ENCODE results near the gene BACE1.
A peak's percentile ranks its signal among the peaks of the same experiment; 100 is the strongest.

The BACE1 gene

DNA sequence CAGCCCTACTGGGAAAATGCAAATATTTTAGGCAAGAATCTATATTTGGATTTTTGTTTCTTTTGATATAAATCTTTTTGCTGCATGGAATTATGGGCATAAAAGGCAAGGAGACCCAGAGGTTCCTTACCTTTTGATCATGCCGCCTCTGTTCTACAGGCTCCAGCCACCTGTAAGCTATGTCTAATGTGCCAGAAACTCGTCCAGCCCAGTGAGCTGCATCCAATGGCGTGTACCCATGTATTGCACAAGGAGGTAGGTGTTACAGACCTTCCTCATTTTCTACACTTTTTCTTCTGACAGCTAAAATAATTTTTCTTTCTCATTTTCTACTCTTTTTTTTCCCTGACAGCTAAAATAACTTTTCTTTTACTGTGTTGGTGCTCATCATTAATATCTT is 33.1 kb downstream of the BACE1 start:
- H3K79me2 ChIP-seq (ENCODE audit: control insufficient read depth, insufficient read depth, low read length, poor library complexity), result no peaks in the 10 kb centered on the region
- H3K23ac ChIP-seq (ENCODE audit: low read length), result no peak overlapping the region
- H3K27ac ChIP-seq (ENCODE audit: low read depth, low read length), result no peak overlapping the region
- H2BK12ac ChIP-seq (ENCODE audit: low read length), result no peak overlapping the region
- H3K4me1 ChIP-seq (ENCODE audit: control insufficient read depth in 1 of 2, insufficient read depth in 2 of 2, low read length in 2 of 2), result peaks cover 11 to 13% of the 10 kb centered on the region in 2 experiments
- peaks cover 9 to 23% of the 10 kb centered on the region in 2 experiments for H3K36me3 ChIP-seq (ENCODE audit: control insufficient read depth in 1 of 2, insufficient read depth in 2 of 2, low read length in 2 of 2)
- no peak overlapping the region for H3K4me2 ChIP-seq (ENCODE audit: low read length)
- DNase-seq, result no peak
- no peak overlapping the region for H2BK5ac ChIP-seq (ENCODE audit: low read depth, low read length, poor library complexity)
- H3K18ac ChIP-seq (ENCODE audit: low read length), result no peak overlapping the region
- no peak overlapping the region for H3K4me3 ChIP-seq (ENCODE audit: low read depth, low read length)
- no peak overlapping the region for H2BK120ac ChIP-seq (ENCODE audit: insufficient read depth, low read length, poor library complexity)
- no CpG with 5 or more reads among the region's 3 CpGs for WGBS (ENCODE audit: extremely low coverage, insufficient coverage, insufficient read length)
- no peaks in the 10 kb centered on the region for H3K79me1 ChIP-seq (ENCODE audit: low read length)
- no peak overlapping the region for H3K4ac ChIP-seq (ENCODE audit: low read depth, low read length)
- no peak overlapping the region for H3K14ac ChIP-seq (ENCODE audit: low read length)
- no peak overlapping the region for H4K12ac ChIP-seq (ENCODE audit: low read depth, low read length)
- no peak overlapping the region for H3K9ac ChIP-seq (ENCODE audit: low read length)
- no peaks in the 10 kb centered on the region for H3K27me3 ChIP-seq (ENCODE audit: insufficient read depth, low read length)
- no peak overlapping the region for H4K91ac ChIP-seq (ENCODE audit: low read depth, low read length)
- no peaks in the 10 kb centered on the region for H3K9me3 ChIP-seq (ENCODE audit: insufficient read depth, low read depth, low read length)
- H4K8ac ChIP-seq (ENCODE audit: low read depth, low read length), result no peak overlapping the region
- H2AFZ ChIP-seq (ENCODE audit: insufficient read depth, low read length, poor library complexity), result no peak overlapping the region
- no peak overlapping the region for H2AK5ac ChIP-seq (ENCODE audit: low read length)

DNA sequence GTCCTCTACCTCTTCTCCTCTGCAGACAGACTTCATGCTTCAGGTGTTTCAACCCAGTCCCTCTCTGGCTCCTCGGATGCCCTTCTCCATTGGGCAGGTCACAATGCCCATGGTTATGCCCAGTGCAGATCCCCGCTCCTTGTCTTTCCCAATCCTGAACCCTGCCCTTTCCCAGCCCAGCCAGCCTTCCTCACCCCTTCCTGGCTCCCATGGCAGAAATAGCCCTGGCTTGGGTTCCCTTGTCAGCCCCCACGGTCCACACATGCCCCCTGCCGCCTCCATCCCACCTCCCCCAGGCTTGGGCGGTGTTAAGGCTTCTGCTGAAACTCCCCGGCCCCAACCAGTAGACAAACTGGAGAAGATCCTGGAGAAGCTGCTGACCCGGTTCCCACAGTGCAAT is 34.2 kb downstream of the BACE1 start:
- peaks cover 9 to 18% of the 10 kb centered on the region in 2 experiments for H3K36me3 ChIP-seq (ENCODE audit: control insufficient read depth in 1 of 2, insufficient read depth in 2 of 2, low read length in 2 of 2)
- H4K91ac ChIP-seq (ENCODE audit: low read depth, low read length), result peak overlapping the region; percentile 10
- DNase-seq, result no peak
- no peak overlapping the region for H2AFZ ChIP-seq (ENCODE audit: insufficient read depth, low read length, poor library complexity)
- peak overlapping the region; percentile 54 for H2BK120ac ChIP-seq (ENCODE audit: insufficient read depth, low read length, poor library complexity)
- H2BK5ac ChIP-seq (ENCODE audit: low read depth, low read length, poor library complexity), result no peak overlapping the region
- no CpG with 5 or more reads among the region's 7 CpGs for WGBS (ENCODE audit: extremely low coverage, insufficient coverage, insufficient read length)
- peak overlapping the region; percentile 26 for H3K18ac ChIP-seq (ENCODE audit: low read length)
- H3K4me2 ChIP-seq (ENCODE audit: low read length), result no peak overlapping the region
- no peak overlapping the region for H3K4ac ChIP-seq (ENCODE audit: low read depth, low read length)
- peak overlapping the region; percentile 60 for H2AK5ac ChIP-seq (ENCODE audit: low read length)
- no peaks in the 10 kb centered on the region for H3K9me3 ChIP-seq (ENCODE audit: insufficient read depth, low read depth, low read length)
- no peak overlapping the region for H3K23ac ChIP-seq (ENCODE audit: low read length)
- H3K4me1 ChIP-seq (ENCODE audit: control insufficient read depth in 1 of 2, insufficient read depth in 2 of 2, low read length in 2 of 2), result peaks cover 11 to 13% of the 10 kb centered on the region in 2 experiments
- H3K27ac ChIP-seq (ENCODE audit: low read depth, low read length), result peak overlapping the region; percentile 15
- no peak overlapping the region for H4K12ac ChIP-seq (ENCODE audit: low read depth, low read length)
- peak overlapping the region; percentile 20 for H2BK12ac ChIP-seq (ENCODE audit: low read length)
- H3K27me3 ChIP-seq (ENCODE audit: insufficient read depth, low read length), result no peaks in the 10 kb centered on the region
- H3K79me1 ChIP-seq (ENCODE audit: low read length), result no peaks in the 10 kb centered on the region
- no peak overlapping the region for H3K4me3 ChIP-seq (ENCODE audit: low read depth, low read length)
- H4K8ac ChIP-seq (ENCODE audit: low read depth, low read length), result no peak overlapping the region
- H3K14ac ChIP-seq (ENCODE audit: low read length), result no peak overlapping the region
- no peak overlapping the region for H3K9ac ChIP-seq (ENCODE audit: low read length)
- H3K79me2 ChIP-seq (ENCODE audit: control insufficient read depth, insufficient read depth, low read length, poor library complexity), result no peaks in the 10 kb centered on the region

DNA sequence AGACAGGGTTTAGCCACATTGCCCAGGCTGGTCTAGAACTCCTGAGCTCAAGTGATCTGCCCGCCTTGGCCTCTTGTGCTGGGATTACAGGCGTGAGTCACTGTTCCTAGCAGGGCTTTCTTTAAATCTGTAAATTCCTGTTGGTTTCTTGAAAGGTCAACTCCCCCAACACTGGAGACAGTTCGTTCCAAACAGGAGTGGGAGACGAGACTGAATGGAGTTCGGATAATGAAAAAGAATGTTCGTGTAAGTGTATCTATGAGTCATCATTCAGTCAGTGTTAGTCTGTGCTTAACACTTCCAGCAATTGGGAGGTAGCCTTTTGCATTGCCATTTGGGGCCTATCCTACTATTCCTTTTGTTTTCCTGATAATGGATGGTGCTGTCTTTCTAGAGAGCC is 34.9 kb downstream of the BACE1 start:
- no CpG with 5 or more reads among the region's 6 CpGs for WGBS (ENCODE audit: extremely low coverage, insufficient coverage, insufficient read length)
- no peaks in the 10 kb centered on the region for H3K79me1 ChIP-seq (ENCODE audit: low read length)
- H4K12ac ChIP-seq (ENCODE audit: low read depth, low read length), result no peak overlapping the region
- no peak overlapping the region for H4K91ac ChIP-seq (ENCODE audit: low read depth, low read length)
- no peak overlapping the region for H4K8ac ChIP-seq (ENCODE audit: low read depth, low read length)
- no peak overlapping the region for H2BK5ac ChIP-seq (ENCODE audit: low read depth, low read length, poor library complexity)
- H3K18ac ChIP-seq (ENCODE audit: low read length), result no peak overlapping the region
- no peak overlapping the region for H2BK12ac ChIP-seq (ENCODE audit: low read length)
- H3K79me2 ChIP-seq (ENCODE audit: control insufficient read depth, insufficient read depth, low read length, poor library complexity), result no peaks in the 10 kb centered on the region
- H3K23ac ChIP-seq (ENCODE audit: low read length), result no peak overlapping the region
- H2BK120ac ChIP-seq (ENCODE audit: insufficient read depth, low read length, poor library complexity), result no peak overlapping the region
- peaks cover 9 to 16% of the 10 kb centered on the region in 2 experiments for H3K36me3 ChIP-seq (ENCODE audit: control insufficient read depth in 1 of 2, insufficient read depth in 2 of 2, low read length in 2 of 2)
- no peak overlapping the region for H3K9ac ChIP-seq (ENCODE audit: low read length)
- H3K4me3 ChIP-seq (ENCODE audit: low read depth, low read length), result no peak overlapping the region
- H2AFZ ChIP-seq (ENCODE audit: insufficient read depth, low read length, poor library complexity), result no peak overlapping the region
- no peaks in the 10 kb centered on the region for H3K9me3 ChIP-seq (ENCODE audit: insufficient read depth, low read depth, low read length)
- H2AK5ac ChIP-seq (ENCODE audit: low read length), result no peak overlapping the region
- no peak overlapping the region for H3K14ac ChIP-seq (ENCODE audit: low read length)
- H3K27ac ChIP-seq (ENCODE audit: low read depth, low read length), result peak overlapping the region; percentile 72
- no peak overlapping the region for H3K4me2 ChIP-seq (ENCODE audit: low read length)
- DNase-seq, result peak; percentile 9 to 17
- no peak overlapping the region for H3K4ac ChIP-seq (ENCODE audit: low read depth, low read length)
- peaks cover 11 to 13% of the 10 kb centered on the region in 2 experiments for H3K4me1 ChIP-seq (ENCODE audit: control insufficient read depth in 1 of 2, insufficient read depth in 2 of 2, low read length in 2 of 2)
- no peaks in the 10 kb centered on the region for H3K27me3 ChIP-seq (ENCODE audit: insufficient read depth, low read length)

DNA sequence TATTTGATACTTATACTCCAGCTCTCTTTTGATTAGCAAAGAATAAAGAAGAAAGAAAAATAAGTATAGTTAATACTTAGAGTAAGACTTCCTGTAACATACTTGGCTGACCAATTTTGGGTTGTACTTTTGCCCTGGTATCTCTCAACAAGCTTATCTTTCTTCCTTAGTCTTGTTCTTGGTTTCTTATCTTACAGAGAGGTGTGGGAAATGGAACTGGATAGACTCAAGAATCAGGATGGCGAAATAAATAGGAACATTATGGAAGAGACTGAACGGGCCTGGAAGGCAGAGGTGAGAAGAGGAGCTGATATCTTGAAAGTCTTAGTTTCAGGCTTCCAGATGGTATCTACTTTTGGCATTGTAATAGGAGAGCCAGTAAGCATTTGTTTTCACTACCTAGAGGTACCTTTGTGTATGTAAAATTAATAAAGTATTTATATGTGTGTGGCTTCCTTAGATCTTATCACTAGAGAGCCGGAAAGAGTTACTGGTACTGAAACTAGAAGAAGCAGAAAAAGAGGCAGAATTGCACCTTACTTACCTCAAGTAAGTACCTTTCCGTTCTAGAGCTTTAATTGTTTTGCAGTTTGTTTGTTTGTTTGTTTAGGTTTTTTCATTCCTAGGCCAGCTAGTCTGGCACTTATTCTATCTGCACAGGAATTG is 36.2 kb downstream of the BACE1 start:
- H4K12ac ChIP-seq (ENCODE audit: low read depth, low read length), result no peak overlapping the region
- no peak overlapping the region for H2BK5ac ChIP-seq (ENCODE audit: low read depth, low read length, poor library complexity)
- no peak overlapping the region for H3K4me2 ChIP-seq (ENCODE audit: low read length)
- no peak overlapping the region for H2AFZ ChIP-seq (ENCODE audit: insufficient read depth, low read length, poor library complexity)
- H3K14ac ChIP-seq (ENCODE audit: low read length), result no peak overlapping the region
- H3K4me1 ChIP-seq (ENCODE audit: control insufficient read depth in 1 of 2, insufficient read depth in 2 of 2, low read length in 2 of 2), result peaks cover 11 to 13% of the 10 kb centered on the region in 2 experiments
- H3K9me3 ChIP-seq (ENCODE audit: insufficient read depth, low read depth, low read length), result no peaks in the 10 kb centered on the region
- no peak overlapping the region for H2BK12ac ChIP-seq (ENCODE audit: low read length)
- no peak overlapping the region for H2AK5ac ChIP-seq (ENCODE audit: low read length)
- H3K4me3 ChIP-seq (ENCODE audit: low read depth, low read length), result no peak overlapping the region
- H3K36me3 ChIP-seq (ENCODE audit: control insufficient read depth in 1 of 2, insufficient read depth in 2 of 2, low read length in 2 of 2), result peaks cover 8 to 13% of the 10 kb centered on the region in 2 experiments
- H3K27ac ChIP-seq (ENCODE audit: low read depth, low read length), result no peak overlapping the region
- H3K79me2 ChIP-seq (ENCODE audit: control insufficient read depth, insufficient read depth, low read length, poor library complexity), result no peaks in the 10 kb centered on the region
- no peak overlapping the region for H2BK120ac ChIP-seq (ENCODE audit: insufficient read depth, low read length, poor library complexity)
- H3K27me3 ChIP-seq (ENCODE audit: insufficient read depth, low read length), result no peaks in the 10 kb centered on the region
- H3K23ac ChIP-seq (ENCODE audit: low read length), result no peak overlapping the region
- no peaks in the 10 kb centered on the region for H3K79me1 ChIP-seq (ENCODE audit: low read length)
- DNase-seq, result peak in 1 of 2 donors; percentile 22
- no peak overlapping the region for H3K4ac ChIP-seq (ENCODE audit: low read depth, low read length)
- WGBS (ENCODE audit: extremely low coverage, insufficient coverage, insufficient read length), result no CpG with 5 or more reads among the region's 4 CpGs
- no peak overlapping the region for H3K18ac ChIP-seq (ENCODE audit: low read length)
- H3K9ac ChIP-seq (ENCODE audit: low read length), result no peak overlapping the region
- no peak overlapping the region for H4K8ac ChIP-seq (ENCODE audit: low read depth, low read length)
- no peak overlapping the region for H4K91ac ChIP-seq (ENCODE audit: low read depth, low read length)

Measured in trophoblast cell (in vitro differentiated cells and primary cell).